NCI-H1436 treated with DMSO at 0.1 percent for 48 hours (cell line): ENCODE measurements around the gene SERINC1.
"Not testable (repeated sequence)": the region's sequence is repeated elsewhere in the genome, so short reads cannot be mapped to it uniquely, and the experiment has no call there.

ENCODE experiments used
- DNase-seq: peaks from one replicate; lab custom pipeline; 2025; lab: John Stamatoyannopoulos, UW

The SERINC1 gene

GRCh38 chr6:122471107-122472021 is at the start of gene SERINC1:
SERINC1 (minus strand) TSS chr6:122471807; CDS start chr6:122471737, 70 bp downstream.
- peak; percentile 77 for DNase-seq

GRCh38 chr6:122511193-122511924 is 39.8 kb upstream of the SERINC1 start:
- DNase-seq, result no peak

- not testable (repeated sequence) for DNase-seq
Observed at GRCh38 chr6:122505170-122505569, 33.6 kb upstream of the SERINC1 start.

DNA sequence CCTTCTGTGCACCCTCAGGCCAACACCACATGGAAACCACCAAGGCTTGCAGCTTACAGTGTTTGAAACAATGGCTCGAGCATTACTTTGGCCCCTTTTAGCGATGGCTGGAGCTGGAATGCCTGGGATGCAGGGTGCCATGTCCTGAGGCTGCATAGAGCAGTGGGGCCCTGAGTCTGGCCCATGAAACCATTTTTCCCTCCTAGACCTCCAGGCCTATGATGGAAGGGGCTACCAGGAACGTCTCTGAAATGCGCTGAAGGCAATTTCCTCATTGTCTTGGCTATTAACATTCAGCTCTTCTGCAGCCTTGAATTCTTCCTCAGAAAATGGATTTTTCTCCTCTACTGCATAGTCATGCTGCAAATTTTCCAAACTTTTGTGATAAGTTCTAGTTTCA is 29.9 kb upstream of the SERINC1 start:
- DNase-seq, result no peak

- DNase-seq, result no peak
Observed at GRCh38 chr6:122495612-122496011, 24.0 kb upstream of the SERINC1 start.

DNA sequence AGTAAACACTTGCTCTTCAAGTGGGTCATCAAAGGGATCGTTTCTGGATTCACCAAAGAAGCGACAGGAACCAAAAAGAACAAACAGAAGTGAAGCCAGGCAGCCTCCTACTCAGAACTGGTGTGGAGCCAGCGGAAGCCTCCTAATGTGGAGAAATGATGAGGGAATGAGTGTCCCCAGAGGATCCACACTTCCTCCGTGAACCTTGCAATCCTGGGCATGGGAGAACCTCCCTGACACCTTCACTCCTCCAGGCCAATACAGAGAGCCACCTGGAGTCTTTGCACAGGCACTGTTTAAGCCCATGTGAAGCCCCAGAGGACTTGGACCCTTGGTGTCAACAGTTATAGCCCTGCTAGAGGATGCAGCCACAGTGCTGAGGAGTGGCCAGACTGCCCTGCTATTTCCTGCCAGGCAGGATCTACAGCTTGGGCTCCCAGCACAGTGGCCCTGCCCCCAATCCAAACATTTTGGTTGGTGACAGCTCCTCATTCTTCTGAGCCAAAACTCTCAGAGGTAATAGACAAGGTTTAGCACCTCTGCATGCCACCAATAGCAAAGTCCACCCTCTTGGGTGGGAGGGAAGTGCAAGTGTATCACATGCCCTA is 23.2 kb upstream of the SERINC1 start:
- DNase-seq, result no peak

- DNase-seq, result no peak
Observed at GRCh38 chr6:122491919-122492555, 20.4 kb upstream of the SERINC1 start.

GRCh38 chr6:122490607-122491006 is 19.0 kb upstream of the SERINC1 start:
- no peak for DNase-seq

GRCh38 chr6:122484760-122485159 is 13.2 kb upstream of the SERINC1 start:
- no peak for DNase-seq

DNA sequence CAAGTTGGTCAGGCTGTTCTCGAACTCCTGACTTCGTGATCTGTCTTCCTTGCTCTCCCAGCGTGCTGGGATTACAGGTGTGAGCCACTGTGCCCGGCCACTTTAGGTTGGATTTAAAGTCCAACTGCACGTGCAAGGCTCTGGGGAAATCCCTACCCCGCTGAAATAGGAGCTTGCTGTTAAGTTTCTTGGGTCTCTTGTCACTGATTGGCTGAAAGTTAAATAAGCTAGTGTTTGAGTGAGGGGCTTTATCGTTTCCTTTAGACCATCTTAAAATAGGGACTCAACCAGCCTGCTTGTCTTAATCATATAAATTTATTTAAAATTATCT is 11.1 kb upstream of the SERINC1 start:
- DNase-seq, result no peak

GRCh38 chr6:122476131-122476530 is 4.5 kb upstream of the SERINC1 start:
- no peak for DNase-seq

DNA sequence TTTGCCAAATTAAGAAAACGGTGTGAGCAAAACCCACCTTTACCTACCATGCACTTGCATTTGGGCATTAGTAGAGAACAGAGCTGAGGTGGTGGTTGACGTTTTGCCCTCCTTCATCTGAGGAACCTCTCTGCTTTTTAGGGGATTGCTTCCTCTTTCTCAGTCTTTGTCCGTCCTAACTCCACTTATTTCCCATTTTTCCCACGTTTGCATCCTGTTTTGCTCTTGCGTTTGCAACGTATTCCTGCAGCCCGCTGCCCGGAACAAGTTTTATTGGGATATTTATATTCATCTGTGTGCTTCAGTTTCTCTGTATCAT is 374 bp upstream of the SERINC1 start:
- DNase-seq, result no peak

DNA sequence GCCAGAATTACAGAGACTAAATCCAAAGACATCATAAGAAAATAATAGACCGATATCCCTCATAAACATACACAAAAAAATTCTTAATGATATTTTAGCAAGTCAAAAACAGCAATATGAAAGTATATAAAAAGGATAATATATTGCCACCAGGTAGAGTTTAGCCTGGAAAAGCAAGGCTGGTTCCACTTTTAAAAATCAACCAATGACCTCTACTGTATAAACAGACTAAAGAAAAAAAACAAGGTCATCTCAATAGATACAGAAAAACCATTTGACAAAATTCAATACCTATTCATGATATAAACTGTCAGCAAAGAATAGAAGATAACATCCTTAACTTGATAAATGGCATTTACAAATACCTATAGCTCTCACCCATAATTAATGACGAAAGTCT is 9.7 kb downstream of the SERINC1 start:
- no peak for DNase-seq

- not testable (repeated sequence) for DNase-seq
Observed at GRCh38 chr6:122459865-122460416, 11.7 kb downstream of the SERINC1 start.

DNA sequence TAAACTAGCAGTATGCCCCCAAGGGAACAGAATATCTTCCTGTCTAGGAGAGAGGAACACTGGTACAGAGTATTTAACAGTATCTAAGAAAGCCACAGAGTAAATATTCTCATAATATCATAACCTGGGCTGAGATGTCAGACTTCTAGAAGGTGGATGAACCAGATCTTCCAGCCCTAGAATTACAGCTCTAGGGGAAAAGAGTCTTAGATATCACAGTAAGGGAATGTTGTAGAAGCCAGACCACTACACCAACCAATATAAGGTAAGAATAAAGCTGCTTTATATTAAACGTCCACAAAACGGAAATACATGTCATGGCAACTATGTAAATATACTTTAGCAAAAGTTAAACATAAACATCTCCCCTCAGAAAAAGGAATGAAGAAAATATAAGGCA is 12.4 kb downstream of the SERINC1 start:
- DNase-seq, result no peak

- no peak for DNase-seq
Observed at GRCh38 chr6:122458087-122458486, 13.5 kb downstream of the SERINC1 start.

GRCh38 chr6:122455116-122455515 is 16.5 kb downstream of the SERINC1 start:
- not testable (repeated sequence) for DNase-seq

GRCh38 chr6:122454673-122455072 is 16.9 kb downstream of the SERINC1 start:
- DNase-seq, result no peak

DNA sequence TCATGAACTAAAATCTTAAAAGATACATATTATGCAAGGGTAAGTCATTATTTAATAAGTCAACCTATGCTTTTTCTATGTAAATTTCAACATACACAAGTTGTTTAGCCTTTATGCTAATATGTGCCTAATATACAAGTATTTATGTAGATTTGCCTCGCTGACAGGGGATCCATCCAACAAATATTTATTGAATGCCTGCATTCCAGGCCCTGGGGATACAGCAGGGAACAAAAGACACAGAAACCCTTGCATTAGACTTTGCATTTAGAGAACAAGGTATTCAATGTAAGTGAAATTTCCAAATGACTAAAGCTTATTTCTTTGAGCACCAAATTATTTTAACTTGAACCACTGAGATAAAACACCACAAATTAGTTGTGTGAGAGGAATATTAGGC is 19.1 kb downstream of the SERINC1 start:
- DNase-seq, result no peak

DNA sequence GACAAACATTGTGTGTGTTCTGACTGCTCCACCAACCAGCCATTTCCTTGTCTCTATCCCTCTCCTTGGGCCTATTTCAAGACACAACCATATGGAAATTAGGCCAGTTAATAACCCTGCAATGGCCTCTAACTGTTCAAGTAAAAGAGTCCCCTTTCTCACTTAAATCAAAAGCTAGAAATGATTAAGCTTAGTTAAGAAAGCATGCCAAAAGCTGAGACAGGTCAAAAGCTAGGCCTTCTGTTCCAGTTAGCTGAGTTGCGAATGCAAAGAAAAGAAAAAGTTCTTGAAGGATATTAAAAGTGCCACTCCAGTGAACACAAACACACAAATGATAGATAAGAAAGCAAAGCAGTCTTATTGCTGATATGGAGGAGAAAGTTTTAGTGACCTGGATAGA is 22.5 kb downstream of the SERINC1 start:
- no peak for DNase-seq

DNA sequence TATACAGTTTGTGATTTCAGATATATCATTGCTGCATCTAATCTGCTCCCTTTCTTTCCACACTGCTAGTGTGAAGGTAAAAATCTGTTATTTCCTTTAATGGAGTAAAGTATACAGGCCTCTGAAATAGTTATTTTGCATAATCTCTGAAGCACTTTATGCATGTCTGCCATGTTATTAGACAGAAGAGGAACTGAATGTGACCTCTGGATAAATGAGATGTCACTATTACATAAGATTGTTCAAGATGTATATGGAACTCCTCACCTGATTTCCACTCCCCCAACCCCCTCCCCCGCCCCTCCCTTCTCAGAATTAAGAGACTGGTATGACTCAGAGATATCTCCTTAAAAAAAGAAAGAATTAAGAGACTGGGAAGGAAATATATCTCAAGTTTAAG is 26.3 kb downstream of the SERINC1 start:
- DNase-seq, result no peak

DNA sequence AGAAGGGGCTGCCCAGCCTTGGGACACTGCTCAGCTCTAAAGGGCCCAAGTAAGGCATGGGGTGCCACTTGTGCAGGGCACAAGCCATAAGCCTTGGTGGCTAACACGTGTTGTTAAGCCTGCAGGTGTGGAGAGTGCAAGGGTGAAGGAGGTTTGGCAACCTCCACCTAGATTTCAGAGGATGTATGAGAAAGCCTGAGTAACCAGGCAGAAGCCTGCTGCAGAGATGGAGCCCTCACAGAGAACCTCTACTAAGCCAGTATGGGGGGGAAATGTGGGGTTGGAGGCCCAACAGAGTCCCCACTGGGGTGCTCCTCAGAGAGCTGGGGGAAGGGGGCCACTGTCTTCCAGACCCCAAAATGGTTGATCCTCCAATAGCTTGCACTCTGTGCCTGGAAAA is 32.6 kb downstream of the SERINC1 start:
- no peak for DNase-seq
